Measurements from ENCODE around the gene SLC22A3.
A peak's percentile ranks its signal among the peaks of the same experiment; 100 is the strongest.

The SLC22A3 gene

GRCh38 chr6:160337301-160337700, 10.9 kb upstream of the SLC22A3 start:
- Histone ChIP-seq H3K27me3 (ENCODE audit: control insufficient read depth, insufficient read depth, low read length) (no peaks in the 10 kb centered on the region), H3K9ac (ENCODE audit: low read depth, low read length) (no peak overlapping the region), H3K4me2 (ENCODE audit: low read length) (no peak overlapping the region), H3K4me1 (ENCODE audit: control insufficient read depth, insufficient read depth, low read length) (peaks cover 9% of the 10 kb centered on the region), H3K36me3 (ENCODE audit: insufficient read depth, low read length) (no peaks in the 10 kb centered on the region), H3K4me3 (ENCODE audit: low read length) (no peak overlapping the region), H3K9me3 (replicated peaks; ENCODE audit: low read length) (no peaks in the 10 kb centered on the region)

- no peak overlapping the region for H3K9ac ChIP-seq (ENCODE audit: low read depth, low read length)
- no peak overlapping the region for H3K4me3 ChIP-seq (ENCODE audit: low read length)
- no peaks in the 10 kb centered on the region for H3K36me3 ChIP-seq (ENCODE audit: insufficient read depth, low read length)
- no peaks in the 10 kb centered on the region for H3K9me3 ChIP-seq (replicated peaks; ENCODE audit: low read length)
- H3K27me3 ChIP-seq (ENCODE audit: control insufficient read depth, insufficient read depth, low read length), result no peaks in the 10 kb centered on the region
- H3K4me1 ChIP-seq (ENCODE audit: control insufficient read depth, insufficient read depth, low read length), result peaks cover 9% of the 10 kb centered on the region
- H3K4me2 ChIP-seq (ENCODE audit: low read length), result no peak overlapping the region
These were observed 10.2 kb upstream of the SLC22A3 start for GRCh38 chr6:160337991-160338390.

- Histone ChIP-seq H3K4me2 (ENCODE audit: low read length) (no peak overlapping the region), H3K4me3 (ENCODE audit: low read length) (no peak overlapping the region), H3K9me3 (replicated peaks; ENCODE audit: low read length) (no peaks in the 10 kb centered on the region), H3K27me3 (ENCODE audit: control insufficient read depth, insufficient read depth, low read length) (no peaks in the 10 kb centered on the region), H3K4me1 (ENCODE audit: control insufficient read depth, insufficient read depth, low read length) (no peaks in the 10 kb centered on the region), H3K36me3 (ENCODE audit: insufficient read depth, low read length) (no peaks in the 10 kb centered on the region), H3K9ac (ENCODE audit: low read depth, low read length) (no peak overlapping the region)
These were observed 5.0 kb upstream of the SLC22A3 start for GRCh38 chr6:160343144-160343543.

- H3K9ac ChIP-seq (ENCODE audit: low read depth, low read length), result no peak overlapping the region
- no peaks in the 10 kb centered on the region for H3K9me3 ChIP-seq (replicated peaks; ENCODE audit: low read length)
- no peaks in the 10 kb centered on the region for H3K36me3 ChIP-seq (ENCODE audit: insufficient read depth, low read length)
- H3K4me2 ChIP-seq (ENCODE audit: low read length), result no peak overlapping the region
- H3K4me3 ChIP-seq (ENCODE audit: low read length), result no peak overlapping the region
- peaks cover 9% of the 10 kb centered on the region for H3K4me1 ChIP-seq (ENCODE audit: control insufficient read depth, insufficient read depth, low read length)
- peaks cover 8% of the 10 kb centered on the region for H3K27me3 ChIP-seq (ENCODE audit: control insufficient read depth, insufficient read depth, low read length)
These were observed 3.9 kb upstream of the SLC22A3 start for GRCh38 chr6:160344271-160344670.

GRCh38 chr6:160347259-160348222, 637 bp upstream of the SLC22A3 start:
- H3K27me3 ChIP-seq (ENCODE audit: control insufficient read depth, insufficient read depth, low read length), result peaks cover 21% of the 10 kb centered on the region
- H3K4me2 ChIP-seq (ENCODE audit: low read length), result peak overlapping the region; percentile 82
- peaks cover 9% of the 10 kb centered on the region for H3K4me1 ChIP-seq (ENCODE audit: control insufficient read depth, insufficient read depth, low read length)
- H3K9ac ChIP-seq (ENCODE audit: low read depth, low read length), result no peak overlapping the region
- no peaks in the 10 kb centered on the region for H3K36me3 ChIP-seq (ENCODE audit: insufficient read depth, low read length)
- no peaks in the 10 kb centered on the region for H3K9me3 ChIP-seq (replicated peaks; ENCODE audit: low read length)
- H3K4me3 ChIP-seq (ENCODE audit: low read length), result peak overlapping the region; percentile 73

- H3K4me2 ChIP-seq (ENCODE audit: low read length), result peak overlapping the region; percentile 82
- H3K4me3 ChIP-seq (ENCODE audit: low read length), result peak overlapping the region; percentile 73
- peak overlapping the region; percentile 34 for H3K9ac ChIP-seq (ENCODE audit: low read depth, low read length)
- H3K4me1 ChIP-seq (ENCODE audit: control insufficient read depth, insufficient read depth, low read length), result peaks cover 9% of the 10 kb centered on the region
- H3K9me3 ChIP-seq (replicated peaks; ENCODE audit: low read length), result no peaks in the 10 kb centered on the region
- H3K27me3 ChIP-seq (ENCODE audit: control insufficient read depth, insufficient read depth, low read length), result peaks cover 21% of the 10 kb centered on the region
- H3K36me3 ChIP-seq (ENCODE audit: insufficient read depth, low read length), result no peaks in the 10 kb centered on the region
These were observed 853 bp downstream of the SLC22A3 start for GRCh38 chr6:160349020-160349441.

GRCh38 chr6:160349814-160350350, 1.7 kb downstream of the SLC22A3 start:
- no peak overlapping the region for H3K4me3 ChIP-seq (ENCODE audit: low read length)
- H3K4me2 ChIP-seq (ENCODE audit: low read length), result no peak overlapping the region
- no peaks in the 10 kb centered on the region for H3K36me3 ChIP-seq (ENCODE audit: insufficient read depth, low read length)
- peaks cover 21% of the 10 kb centered on the region for H3K27me3 ChIP-seq (ENCODE audit: control insufficient read depth, insufficient read depth, low read length)
- peaks cover 11% of the 10 kb centered on the region for H3K4me1 ChIP-seq (ENCODE audit: control insufficient read depth, insufficient read depth, low read length)
- no peaks in the 10 kb centered on the region for H3K9me3 ChIP-seq (replicated peaks; ENCODE audit: low read length)
- no peak overlapping the region for H3K9ac ChIP-seq (ENCODE audit: low read depth, low read length)

GRCh38 chr6:160353950-160354496, 5.8 kb downstream of the SLC22A3 start:
- Histone ChIP-seq H3K4me2 (ENCODE audit: low read length) (no peak overlapping the region), H3K9me3 (replicated peaks; ENCODE audit: low read length) (no peaks in the 10 kb centered on the region), H3K4me3 (ENCODE audit: low read length) (no peak overlapping the region), H3K36me3 (ENCODE audit: insufficient read depth, low read length) (no peaks in the 10 kb centered on the region), H3K27me3 (ENCODE audit: control insufficient read depth, insufficient read depth, low read length) (peaks cover 15% of the 10 kb centered on the region), H3K4me1 (ENCODE audit: control insufficient read depth, insufficient read depth, low read length) (peaks cover 5% of the 10 kb centered on the region), H3K9ac (ENCODE audit: low read depth, low read length) (no peak overlapping the region)

- Histone ChIP-seq H3K9ac (ENCODE audit: low read depth, low read length) (no peak overlapping the region), H3K9me3 (replicated peaks; ENCODE audit: low read length) (no peaks in the 10 kb centered on the region), H3K4me1 (ENCODE audit: control insufficient read depth, insufficient read depth, low read length) (peaks cover 3% of the 10 kb centered on the region), H3K36me3 (ENCODE audit: insufficient read depth, low read length) (no peaks in the 10 kb centered on the region), H3K27me3 (ENCODE audit: control insufficient read depth, insufficient read depth, low read length) (peaks cover 6% of the 10 kb centered on the region), H3K4me3 (ENCODE audit: low read length) (no peak overlapping the region), H3K4me2 (ENCODE audit: low read length) (no peak overlapping the region)
These were observed 6.8 kb downstream of the SLC22A3 start for GRCh38 chr6:160355001-160355400.

- Histone ChIP-seq H3K9me3 (replicated peaks; ENCODE audit: low read length) (no peaks in the 10 kb centered on the region), H3K4me1 (ENCODE audit: control insufficient read depth, insufficient read depth, low read length) (peaks cover 3% of the 10 kb centered on the region), H3K9ac (ENCODE audit: low read depth, low read length) (no peak overlapping the region), H3K4me3 (ENCODE audit: low read length) (no peak overlapping the region), H3K27me3 (ENCODE audit: control insufficient read depth, insufficient read depth, low read length) (no peaks in the 10 kb centered on the region), H3K4me2 (ENCODE audit: low read length) (no peak overlapping the region), H3K36me3 (ENCODE audit: insufficient read depth, low read length) (no peaks in the 10 kb centered on the region)
These were observed 8.0 kb downstream of the SLC22A3 start for GRCh38 chr6:160356074-160356744.

GRCh38 chr6:160357088-160357487, 8.9 kb downstream of the SLC22A3 start:
- Histone ChIP-seq H3K27me3 (ENCODE audit: control insufficient read depth, insufficient read depth, low read length) (no peaks in the 10 kb centered on the region), H3K4me1 (ENCODE audit: control insufficient read depth, insufficient read depth, low read length) (peaks cover 3% of the 10 kb centered on the region), H3K36me3 (ENCODE audit: insufficient read depth, low read length) (no peaks in the 10 kb centered on the region), H3K4me2 (ENCODE audit: low read length) (no peak overlapping the region), H3K4me3 (ENCODE audit: low read length) (no peak overlapping the region), H3K9ac (ENCODE audit: low read depth, low read length) (no peak overlapping the region), H3K9me3 (replicated peaks; ENCODE audit: low read length) (no peaks in the 10 kb centered on the region)
